ENCODE results near the gene NLRP6. TPM values are rescaled to one million over a fixed set of nuclear protein-coding genes. Genes with fewer than 3 reads are reported as not detected.

Gene NLRP6
- total RNA-seq, 4 donors from 2014 or later, result 0.13 to 2.2 (median 0.42) TPM; not detected in 1

DNA sequence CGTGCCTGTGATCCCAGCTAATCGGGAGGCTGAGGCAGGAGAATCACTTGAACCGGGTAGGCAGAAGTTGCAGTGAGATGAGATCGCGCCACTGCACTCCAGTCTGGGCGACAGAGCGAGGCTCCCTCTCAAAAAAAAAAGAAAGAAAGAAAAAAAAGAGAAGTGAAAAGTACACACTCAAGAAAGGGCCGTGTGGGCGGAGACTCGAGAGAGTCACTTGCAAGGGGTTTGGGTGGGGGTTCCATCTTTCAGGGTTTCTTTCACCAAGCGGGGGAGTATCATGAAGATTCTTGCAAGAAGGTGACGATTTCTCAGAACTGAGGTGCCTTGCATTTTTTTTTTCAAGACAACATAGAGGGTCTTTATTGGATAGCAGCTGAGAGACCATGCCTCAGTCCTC lies 25.2 kb downstream of the NLRP6 start:
- no peaks in the 10 kb centered on the region for H3K9me3 ChIP-seq
- H3K36me3 ChIP-seq, result no peaks in the 10 kb centered on the region
- H3K27ac ChIP-seq (replicated peaks in 1 of 4), result no peak overlapping the region
- H3K27me3 ChIP-seq, result peaks cover 0 to 33% (median 20%) of the 10 kb centered on the region in 4 donors
- intact Hi-C loops (cut with DNase I), result loop anchor here (5.0 kb wide), 1 partner anchor 149 kb away; the partner anchor contains the start of gene PTDSS2
- TF ChIP-seq POLR2AphosphoS5 (IDR thresholded peaks at IDR 0.05) (no peak), POLR2A (IDR thresholded peaks at IDR 0.05; ENCODE audit: low read depth) (no peak), EP300 (IDR thresholded peaks at IDR 0.05) (no peak), CTCF (IDR thresholded peaks at IDR 0.05) (no peak)
- H3K4me3 ChIP-seq, result no peak overlapping the region
- H3K4me1 ChIP-seq, result peaks cover 22 to 42% (median 29%) of the 10 kb centered on the region in 4 donors
- 88% methylated on average over 12 of the region's 12 CpGs for WGBS
- DNase-seq (ENCODE audit: extremely low spot score), result no peak

DNA sequence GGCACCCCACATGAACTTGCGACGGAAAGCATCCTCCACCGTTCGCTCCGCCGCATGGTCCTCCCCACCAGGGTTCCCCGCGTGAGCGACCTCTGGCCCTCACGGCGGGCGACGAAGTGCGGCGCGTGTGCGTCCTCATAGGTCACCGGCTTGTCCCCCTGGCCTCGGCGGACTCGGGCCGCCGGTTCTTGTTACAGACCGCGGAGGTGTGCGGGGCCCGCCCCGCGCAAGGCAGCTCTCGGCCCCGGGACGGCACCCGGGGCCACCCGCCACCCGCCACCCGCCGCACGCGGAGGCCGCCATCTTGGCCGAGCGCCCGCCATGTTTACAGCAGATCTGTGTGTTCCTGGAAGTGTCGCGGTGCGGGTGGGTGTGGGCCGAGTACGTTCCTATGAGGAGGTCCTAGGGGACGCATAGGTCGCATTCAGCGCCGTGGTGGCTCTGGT lies 25.9 kb downstream of the NLRP6 start:
- peaks cover 0 to 26% (median 13%) of the 10 kb centered on the region in 4 donors for H3K27me3 ChIP-seq
- no peak overlapping the region for H3K4me3 ChIP-seq
- H3K4me1 ChIP-seq, result peaks cover 24 to 43% (median 28%) of the 10 kb centered on the region in 4 donors
- TF ChIP-seq CTCF (IDR thresholded peaks at IDR 0.05), result no peak
- TF ChIP-seq EP300 (IDR thresholded peaks at IDR 0.05), result no peak
- TF ChIP-seq POLR2A (IDR thresholded peaks at IDR 0.05; ENCODE audit: low read depth), result no peak
- TF ChIP-seq POLR2AphosphoS5 (IDR thresholded peaks at IDR 0.05), result no peak
- 79% methylated on average over 49 of the region's 52 CpGs for WGBS
- no peak for DNase-seq (ENCODE audit: extremely low spot score)
- H3K27ac ChIP-seq (replicated peaks in 1 of 4), result no peak overlapping the region
- intact Hi-C loops (cut with DNase I), result loop anchor here (2.0 to 5.0 kb wide), 2 partner anchors 55 to 148 kb away; partner anchors contain the start of gene PTDSS2
- H3K9me3 ChIP-seq, result no peaks in the 10 kb centered on the region
- H3K36me3 ChIP-seq, result no peaks in the 10 kb centered on the region

- DNase-seq (ENCODE audit: extremely low spot score), result no peak
- H3K9me3 ChIP-seq, result no peaks in the 10 kb centered on the region
- H3K27me3 ChIP-seq, result peaks cover 0 to 15% (median 2%) of the 10 kb centered on the region in 4 donors
- H3K27ac ChIP-seq (replicated peaks in 1 of 4), result peak overlapping the region in 3 of 4 donors; percentile 31 to 90 (median 36)
- peaks cover 25 to 46% (median 35%) of the 10 kb centered on the region in 4 donors for H3K4me1 ChIP-seq
- WGBS, result 39% methylated on average over 19 of the region's 19 CpGs
- H3K4me3 ChIP-seq, result no peak overlapping the region
- H3K36me3 ChIP-seq, result no peaks in the 10 kb centered on the region
- intact Hi-C loops (cut with DNase I), result loop anchor here (2.0 to 5.0 kb wide), 2 partner anchors 54 to 147 kb away; partner anchors contain the start of gene PTDSS2
- TF ChIP-seq POLR2AphosphoS5 (IDR thresholded peaks at IDR 0.05) (peak; percentile 34 to 56), POLR2A (IDR thresholded peaks at IDR 0.05; ENCODE audit: low read depth) (no peak), EP300 (IDR thresholded peaks at IDR 0.05) (no peak), CTCF (IDR thresholded peaks at IDR 0.05) (peak; percentile 72 to 88 (median 73))
Measured at GRCh38 chr11:304915-305843, 27.0 kb downstream of the NLRP6 start.

DNA sequence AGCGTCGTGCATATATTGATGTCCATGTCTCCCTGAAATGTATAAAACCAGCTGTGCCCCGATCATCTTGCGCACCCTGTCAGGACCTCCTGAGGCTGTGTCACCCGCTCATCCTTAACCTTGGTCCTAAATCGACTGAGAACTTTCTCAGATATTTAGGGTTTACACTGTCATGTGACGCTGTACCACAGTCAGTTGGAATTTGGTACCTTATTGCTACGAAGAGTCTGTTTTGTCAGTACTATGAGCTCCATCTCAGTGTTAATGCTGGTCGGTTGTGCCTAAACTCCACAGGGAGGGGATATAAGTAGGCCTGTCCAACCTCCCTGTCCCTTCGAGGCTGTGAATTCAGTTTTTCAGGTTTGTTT lies 27.6 kb downstream of the NLRP6 start:
- DNase-seq (ENCODE audit: extremely low spot score), result no peak
- intact Hi-C loops (cut with DNase I), result loop anchor here (2.0 kb wide), 1 partner anchor 53 kb away; no protein-coding TSS in a partner anchor
- Histone ChIP-seq H3K27me3 (peaks cover 0 to 9% (median 0%) of the 10 kb centered on the region in 4 donors), H3K4me1 (peaks cover 25 to 45% (median 34%) of the 10 kb centered on the region in 4 donors), H3K4me3 (no peak overlapping the region), H3K9me3 (no peaks in the 10 kb centered on the region), H3K36me3 (no peaks in the 10 kb centered on the region), H3K27ac (replicated peaks in 1 of 4) (peak overlapping the region in 3 of 4 donors; percentile 38 to 90 (median 86))
- no peak for TF ChIP-seq POLR2A (IDR thresholded peaks at IDR 0.05; ENCODE audit: low read depth)
- TF ChIP-seq CTCF (IDR thresholded peaks at IDR 0.05), result no peak
- no peak for TF ChIP-seq POLR2AphosphoS5 (IDR thresholded peaks at IDR 0.05)
- TF ChIP-seq EP300 (IDR thresholded peaks at IDR 0.05), result no peak
- 94% methylated on average over 9 of the region's 10 CpGs for WGBS

Data from esophagus muscularis mucosa (tissue), 4 donors.